Memory B cell (primary cell): ENCODE data around the gene HEY2.

Source experiments
- ATAC-seq: fragments of 150-1000 bp; cut with Tn5 transposase; 2 replicates; pipeline ENCODE4 v1.10.0; 2021; ENCODE audit warnings: low read depth, mild to moderate bottlenecking, moderate library complexity
- DNase-seq, 2 donors: peaks; one replicate each; pipeline ENCODE4 v3.0.0; 2022; ENCODE audit warnings: low spot score in 2 of 2
- H3K27ac Mint-ChIP-seq: one replicate; pipeline ENCODE4 v1.8.0; 2022; ENCODE audit warnings: mild to moderate bottlenecking, moderate library complexity, mixed read lengths
- H3K27me3 Mint-ChIP-seq: one replicate; pipeline ENCODE4 v1.8.0; 2022; ENCODE audit warnings: mixed read lengths
- H3K36me3 Mint-ChIP-seq: one replicate; pipeline ENCODE4 v1.8.0; 2022; ENCODE audit warnings: mild to moderate bottlenecking, mixed read lengths
- H3K4me1 Mint-ChIP-seq: one replicate; pipeline ENCODE4 v1.8.0; 2022; ENCODE audit warnings: mixed read lengths
- H3K4me3 Mint-ChIP-seq: one replicate; pipeline ENCODE4 v1.8.0; 2022; ENCODE audit warnings: mild to moderate bottlenecking, moderate library complexity, mixed read lengths
- H3K9me3 Mint-ChIP-seq: one replicate; pipeline ENCODE4 v1.8.0; 2022; ENCODE audit warnings: mixed read lengths

The HEY2 gene

GRCh38 chr6:125791151-125791819 is 41.9 kb downstream of the HEY2 start:
- Mint-ChIP-seq H3K9me3 (no peaks in the 10 kb centered on the region), H3K27ac (peak overlapping the region; percentile 93), H3K27me3 (no peaks in the 10 kb centered on the region), H3K4me1 (peaks cover 33% of the 10 kb centered on the region), H3K4me3 (peak overlapping the region; percentile 96), H3K36me3 (peaks cover 2% of the 10 kb centered on the region)
- DNase-seq (peak; percentile 20 to 22), ATAC-seq (peak; percentile 51)

DNA sequence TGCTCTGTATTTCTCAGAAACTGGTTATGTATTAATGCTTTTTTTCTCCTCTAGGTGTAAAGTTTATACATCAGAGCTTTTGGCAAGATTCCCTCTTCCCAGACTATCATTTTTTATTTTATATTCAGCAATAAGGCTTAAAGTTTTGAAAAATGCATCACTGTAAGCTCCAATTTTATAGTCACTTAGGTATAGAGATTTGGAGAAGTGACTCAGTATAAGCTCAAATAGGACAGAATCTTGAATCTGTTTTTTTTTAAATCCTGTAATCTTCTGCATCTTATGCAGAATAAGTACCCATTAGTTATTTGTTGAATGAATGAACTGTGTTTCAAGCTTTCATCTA is 42.4 kb downstream of the HEY2 start:
- ATAC-seq, result no peak
- Mint-ChIP-seq H3K9me3 (no peaks in the 10 kb centered on the region), H3K36me3 (peaks cover 2% of the 10 kb centered on the region), H3K27me3 (no peaks in the 10 kb centered on the region), H3K4me3 (peak overlapping the region; percentile 96), H3K4me1 (peaks cover 33% of the 10 kb centered on the region), H3K27ac (peak overlapping the region; percentile 93)
- no peak for DNase-seq

DNA sequence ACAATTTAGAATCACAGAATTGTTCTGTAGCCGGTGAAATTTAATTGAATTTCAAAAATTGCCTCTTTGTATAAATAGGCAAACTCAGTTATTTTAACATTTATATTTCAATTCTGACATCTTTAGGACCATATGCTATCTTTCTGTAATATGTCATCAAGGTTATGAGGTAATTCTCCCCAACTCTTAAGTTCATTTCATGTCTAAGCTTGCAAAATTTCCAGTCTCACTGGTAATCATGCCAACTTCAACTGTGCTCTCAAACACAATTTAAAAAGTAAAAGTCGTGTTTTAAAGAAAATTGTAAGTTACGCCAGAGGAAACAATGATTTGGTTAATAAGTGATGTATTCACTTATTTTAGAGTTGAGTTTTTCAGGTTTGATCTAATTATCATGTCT is 42.7 kb downstream of the HEY2 start:
- H3K4me3 Mint-ChIP-seq, result no peak overlapping the region
- peaks cover 2% of the 10 kb centered on the region for H3K36me3 Mint-ChIP-seq
- ATAC-seq (no peak), DNase-seq (no peak)
- H3K4me1 Mint-ChIP-seq, result peaks cover 36% of the 10 kb centered on the region
- H3K27me3 Mint-ChIP-seq, result no peaks in the 10 kb centered on the region
- H3K9me3 Mint-ChIP-seq, result no peaks in the 10 kb centered on the region
- no peak overlapping the region for H3K27ac Mint-ChIP-seq

- DNase-seq (no peak), ATAC-seq (no peak)
- peaks cover 2% of the 10 kb centered on the region for H3K36me3 Mint-ChIP-seq
- H3K27me3 Mint-ChIP-seq, result no peaks in the 10 kb centered on the region
- H3K9me3 Mint-ChIP-seq, result no peaks in the 10 kb centered on the region
- H3K4me1 Mint-ChIP-seq, result peaks cover 41% of the 10 kb centered on the region
- no peak overlapping the region for H3K27ac Mint-ChIP-seq
- H3K4me3 Mint-ChIP-seq, result no peak overlapping the region
Measured at GRCh38 chr6:125792680-125793079, 43.2 kb downstream of the HEY2 start.

GRCh38 chr6:125793280-125793679 is 43.8 kb downstream of the HEY2 start:
- Mint-ChIP-seq H3K27me3 (no peaks in the 10 kb centered on the region), H3K36me3 (peaks cover 2% of the 10 kb centered on the region), H3K4me3 (peak overlapping the region; percentile 41), H3K9me3 (no peaks in the 10 kb centered on the region), H3K27ac (no peak overlapping the region), H3K4me1 (peaks cover 41% of the 10 kb centered on the region)
- ATAC-seq (no peak), DNase-seq (no peak)

DNA sequence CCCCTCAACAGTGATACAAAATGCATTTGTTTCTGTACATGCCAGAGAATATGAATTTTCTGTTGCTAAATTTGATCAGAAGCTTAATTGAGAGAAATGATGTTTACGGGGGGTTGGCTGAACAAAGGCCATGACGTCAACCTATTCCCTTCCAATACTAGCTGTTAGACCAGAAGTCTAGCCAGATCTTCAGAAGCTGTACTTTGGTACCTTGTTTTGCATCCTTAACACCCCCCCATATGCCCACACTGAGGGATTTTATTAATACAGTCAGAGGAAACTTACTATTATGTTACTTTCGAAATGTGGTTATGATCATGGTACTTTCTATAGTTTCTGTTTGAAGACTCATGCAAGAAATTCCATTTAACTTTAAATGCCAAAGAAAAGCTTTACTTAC is 44.4 kb downstream of the HEY2 start:
- H3K27me3 Mint-ChIP-seq, result no peaks in the 10 kb centered on the region
- H3K36me3 Mint-ChIP-seq, result peaks cover 2% of the 10 kb centered on the region
- DNase-seq (no peak), ATAC-seq (no peak)
- no peak overlapping the region for H3K27ac Mint-ChIP-seq
- H3K9me3 Mint-ChIP-seq, result no peaks in the 10 kb centered on the region
- H3K4me3 Mint-ChIP-seq, result peak overlapping the region; percentile 41
- peaks cover 43% of the 10 kb centered on the region for H3K4me1 Mint-ChIP-seq

- ATAC-seq (no peak), DNase-seq (no peak)
- H3K27me3 Mint-ChIP-seq, result no peaks in the 10 kb centered on the region
- no peaks in the 10 kb centered on the region for H3K9me3 Mint-ChIP-seq
- H3K4me3 Mint-ChIP-seq, result no peak overlapping the region
- no peak overlapping the region for H3K27ac Mint-ChIP-seq
- H3K4me1 Mint-ChIP-seq, result peaks cover 43% of the 10 kb centered on the region
- H3K36me3 Mint-ChIP-seq, result peaks cover 2% of the 10 kb centered on the region
Measured at GRCh38 chr6:125794342-125795137, 45.1 kb downstream of the HEY2 start.

- Mint-ChIP-seq H3K36me3 (peaks cover 2% of the 10 kb centered on the region), H3K4me3 (no peak overlapping the region), H3K27me3 (no peaks in the 10 kb centered on the region), H3K27ac (no peak overlapping the region), H3K9me3 (no peaks in the 10 kb centered on the region), H3K4me1 (peaks cover 39% of the 10 kb centered on the region)
- no peak for DNase-seq
- no peak for ATAC-seq
Measured at GRCh38 chr6:125795301-125795700, 45.9 kb downstream of the HEY2 start.

DNA sequence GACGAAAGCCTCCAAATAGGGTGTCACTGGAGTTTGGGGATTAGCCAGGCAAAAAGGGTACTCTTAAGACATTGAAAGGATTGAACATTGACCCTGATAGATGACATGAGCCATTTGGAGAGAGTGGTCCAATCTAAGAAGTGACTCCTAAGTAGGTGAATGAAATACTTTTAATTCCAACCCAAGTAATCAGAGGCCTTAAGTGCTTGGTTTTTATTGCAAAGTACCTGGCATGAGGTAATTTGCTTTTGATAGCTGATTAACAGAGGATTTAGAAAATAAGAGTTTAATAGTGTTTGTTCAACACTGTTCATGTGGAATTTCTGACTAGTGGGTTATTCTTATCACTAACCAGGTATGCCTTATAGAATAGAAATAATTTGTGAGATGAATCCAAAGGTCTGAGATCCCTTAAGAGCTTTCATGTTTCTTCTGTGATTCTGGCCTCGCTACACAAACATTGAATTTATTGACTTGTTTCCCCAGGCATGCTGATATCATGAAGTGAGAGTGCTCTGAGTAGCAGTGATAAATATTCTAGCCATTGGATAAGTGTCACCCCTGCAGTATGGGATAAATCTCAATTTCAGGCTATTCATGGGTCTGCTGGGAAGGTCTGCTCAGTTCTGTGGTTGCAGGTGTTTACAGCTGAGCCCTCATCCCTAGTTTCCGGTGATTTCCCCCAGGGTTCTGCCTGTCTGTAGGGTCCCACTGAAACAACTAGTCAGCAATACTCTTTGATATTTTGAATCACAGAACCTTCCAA is 47.9 kb downstream of the HEY2 start:
- H3K4me3 Mint-ChIP-seq, result peak overlapping the region; percentile 61
- ATAC-seq (no peak), DNase-seq (no peak)
- H3K27ac Mint-ChIP-seq, result no peak overlapping the region
- H3K9me3 Mint-ChIP-seq, result no peaks in the 10 kb centered on the region
- H3K4me1 Mint-ChIP-seq, result peaks cover 41% of the 10 kb centered on the region
- no peaks in the 10 kb centered on the region for H3K27me3 Mint-ChIP-seq
- peaks cover 2% of the 10 kb centered on the region for H3K36me3 Mint-ChIP-seq

GRCh38 chr6:125797886-125798444 is 48.5 kb downstream of the HEY2 start:
- Mint-ChIP-seq H3K27me3 (no peaks in the 10 kb centered on the region), H3K9me3 (no peaks in the 10 kb centered on the region), H3K4me1 (peaks cover 42% of the 10 kb centered on the region), H3K4me3 (peak overlapping the region; percentile 61), H3K36me3 (peaks cover 4% of the 10 kb centered on the region), H3K27ac (no peak overlapping the region)
- no peak for DNase-seq
- ATAC-seq, result no peak

- peak; percentile 99 for ATAC-seq
- peak overlapping the region; percentile 91 for H3K27ac Mint-ChIP-seq
- H3K4me1 Mint-ChIP-seq, result peaks cover 39% of the 10 kb centered on the region
- peak overlapping the region; percentile 14 for H3K4me3 Mint-ChIP-seq
- DNase-seq, result peak in 1 of 2 donors; percentile 44
- H3K36me3 Mint-ChIP-seq, result peaks cover 4% of the 10 kb centered on the region
- no peaks in the 10 kb centered on the region for H3K9me3 Mint-ChIP-seq
- no peaks in the 10 kb centered on the region for H3K27me3 Mint-ChIP-seq
Measured at GRCh38 chr6:125798734-125799508, 49.5 kb downstream of the HEY2 start.

DNA sequence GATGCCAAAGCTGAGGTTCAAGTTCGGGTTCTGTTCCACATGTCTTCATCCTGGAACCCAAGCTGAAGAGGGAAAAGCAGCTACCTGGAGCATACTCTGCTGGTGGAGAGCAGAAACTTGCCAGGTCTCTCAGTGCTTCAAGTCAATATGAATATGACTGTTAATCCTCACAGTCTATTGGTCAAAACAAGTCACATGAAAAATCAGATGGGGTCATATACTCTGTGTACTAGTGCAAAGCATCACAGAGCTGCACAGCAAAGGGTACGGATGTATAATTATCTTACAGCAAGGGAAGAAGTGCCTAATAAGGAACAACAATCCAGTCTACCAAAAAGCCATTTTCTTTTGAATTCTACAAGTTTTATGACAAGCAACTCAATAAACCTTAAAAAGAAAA is 53.0 kb downstream of the HEY2 start:
- Mint-ChIP-seq H3K27me3 (no peaks in the 10 kb centered on the region), H3K4me3 (no peak overlapping the region), H3K4me1 (peaks cover 37% of the 10 kb centered on the region), H3K36me3 (peaks cover 2% of the 10 kb centered on the region), H3K9me3 (no peaks in the 10 kb centered on the region), H3K27ac (peak overlapping the region; percentile 43)
- DNase-seq, result no peak
- ATAC-seq, result no peak

DNA sequence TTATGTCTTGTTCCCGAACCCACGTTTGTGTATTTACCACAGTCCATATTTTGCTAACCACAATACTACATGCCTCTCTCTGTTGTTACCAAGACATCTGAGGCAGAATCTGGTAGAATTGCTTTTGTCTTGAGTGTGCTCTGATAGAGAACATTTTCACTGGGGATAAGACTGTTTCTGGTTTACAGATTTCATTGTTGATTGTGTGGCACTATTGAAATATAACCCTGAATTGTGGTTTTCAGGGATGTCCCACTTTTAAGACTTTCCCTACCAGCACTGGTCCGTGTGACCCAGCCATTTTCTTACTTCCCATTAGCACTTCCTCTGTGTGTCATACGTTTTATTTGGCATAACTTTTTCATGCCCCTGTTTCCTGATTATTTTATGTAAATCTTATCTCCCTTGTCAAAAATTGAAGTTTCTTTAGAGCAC is 53.5 kb downstream of the HEY2 start:
- Mint-ChIP-seq H3K27ac (peak overlapping the region; percentile 43), H3K36me3 (peaks cover 2% of the 10 kb centered on the region), H3K9me3 (no peaks in the 10 kb centered on the region), H3K4me3 (no peak overlapping the region), H3K27me3 (no peaks in the 10 kb centered on the region), H3K4me1 (peaks cover 36% of the 10 kb centered on the region)
- DNase-seq, result no peak
- ATAC-seq, result peak; percentile 11
